Renal cortical epithelial cell (primary cell): ENCODE results near the gene MRPL20. TPM values are rescaled to one million over a fixed set of nuclear protein-coding genes. Genes with fewer than 3 reads are reported as not detected.
A peak's percentile ranks its signal among the peaks of the same experiment; 100 is the strongest.
"Not testable (repeated sequence)": the region's sequence is repeated elsewhere in the genome, so short reads cannot be mapped to it uniquely, and the experiment has no call there.

ENCODE experiments used
- DNase-seq: peaks from one replicate; pipeline ENCODE4 v3.0.0-alpha.2; 2011; ENCODE audit warnings: low read depth
- total RNA-seq: library from RNA; depleted of rRNA; stranded (reverse); fragments of >200 nt; gene quantifications from 2 replicates; pipeline ENCODE4 v1.2.3, GENCODE V29; 2014

The MRPL20 gene
- total RNA-seq, 1 donor from 2014 or later, result 72.1 TPM

GRCh38 chr1:1385931-1386330, 21.2 kb downstream of the MRPL20 start:
- no peak for DNase-seq

GRCh38 chr1:1385339-1385738, 21.8 kb downstream of the MRPL20 start:
- not testable (repeated sequence) for DNase-seq

GRCh38 chr1:1381294-1381693, 25.8 kb downstream of the MRPL20 start:
- DNase-seq, result no peak

- no peak for DNase-seq
Measured at GRCh38 chr1:1380860-1381259, 26.2 kb downstream of the MRPL20 start.

- no peak for DNase-seq
Measured at GRCh38 chr1:1377540-1378205, 29.4 kb downstream of the MRPL20 start.

GRCh38 chr1:1376551-1377226, 30.4 kb downstream of the MRPL20 start:
- no peak for DNase-seq

- peak; percentile 99 for DNase-seq
Measured at GRCh38 chr1:1374929-1375662, 32.0 kb downstream of the MRPL20 start, which contains the start of gene AURKAIP1. Gene AURKAIP1 (minus strand): TSS chr1:1375207. CDS start chr1:1374756, 451 bp downstream.

- no peak for DNase-seq
Measured at GRCh38 chr1:1374589-1374928, 32.5 kb downstream of the MRPL20 start.

GRCh38 chr1:1373815-1374588, 33.1 kb downstream of the MRPL20 start:
- DNase-seq, result no peak

- DNase-seq, result no peak
Measured at GRCh38 chr1:1373051-1373814, 33.9 kb downstream of the MRPL20 start.

- no peak for DNase-seq
Measured at GRCh38 chr1:1371746-1372711, 35.1 kb downstream of the MRPL20 start.

GRCh38 chr1:1371364-1371745, 35.7 kb downstream of the MRPL20 start:
- no peak for DNase-seq

- DNase-seq, result no peak
Measured at GRCh38 chr1:1370771-1371300, 36.3 kb downstream of the MRPL20 start.

GRCh38 chr1:1370094-1370493, 37.0 kb downstream of the MRPL20 start:
- DNase-seq, result not testable (repeated sequence)

- DNase-seq, result no peak
Measured at GRCh38 chr1:1367315-1367714, 39.8 kb downstream of the MRPL20 start.

- DNase-seq, result no peak
Measured at GRCh38 chr1:1366699-1367066, 40.4 kb downstream of the MRPL20 start.

- DNase-seq, result no peak
Measured at GRCh38 chr1:1365875-1366698, 41.0 kb downstream of the MRPL20 start.

GRCh38 chr1:1364266-1364665, 42.8 kb downstream of the MRPL20 start:
- DNase-seq, result no peak

GRCh38 chr1:1361982-1362423, 45.1 kb downstream of the MRPL20 start:
- DNase-seq, result peak; percentile 23
